SKM-1 (cell line): Measurements from ENCODE around the gene SETDB1.
A peak's percentile ranks its signal among the peaks of the same experiment; 100 is the strongest.
"Not testable (repeated sequence)": the region's sequence is repeated elsewhere in the genome, so short reads cannot be mapped to it uniquely, and the experiment has no call there.

ENCODE experiments used
- DNase-seq: peaks from one replicate; lab custom pipeline; 2025; ENCODE audit not compliant: unreplicated experiment; lab: John Stamatoyannopoulos, UW

SETDB1 gene

GRCh38 chr1:150926097-150926741 lies at the start of gene SETDB1:
Gene SETDB1, plus strand, starts transcription at chr1:150926363. Its CDS starts 1,352 bp downstream, at chr1:150927715.
- DNase-seq: peak; percentile 100

DNA sequence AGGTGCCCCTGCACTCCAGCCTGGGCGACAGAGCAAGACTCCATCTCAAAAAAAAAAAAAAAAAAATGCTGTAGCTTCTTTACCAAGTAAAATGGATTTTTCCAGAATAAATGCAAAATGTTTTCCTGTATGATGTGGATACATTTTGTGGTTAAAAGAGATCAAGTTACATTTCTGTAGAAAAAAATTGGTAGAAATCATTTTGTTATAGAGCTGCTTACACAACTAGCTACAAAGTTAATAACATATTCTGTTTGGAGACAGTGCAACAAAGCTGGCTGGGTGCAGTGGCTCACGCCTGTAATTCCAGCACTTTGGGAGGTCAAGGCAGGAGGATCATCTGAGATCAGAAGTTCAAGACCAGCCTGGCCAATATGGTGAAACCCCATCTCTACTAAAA lies 47.2 kb upstream of the SETDB1 start:
- not testable (repeated sequence) for DNase-seq

DNA sequence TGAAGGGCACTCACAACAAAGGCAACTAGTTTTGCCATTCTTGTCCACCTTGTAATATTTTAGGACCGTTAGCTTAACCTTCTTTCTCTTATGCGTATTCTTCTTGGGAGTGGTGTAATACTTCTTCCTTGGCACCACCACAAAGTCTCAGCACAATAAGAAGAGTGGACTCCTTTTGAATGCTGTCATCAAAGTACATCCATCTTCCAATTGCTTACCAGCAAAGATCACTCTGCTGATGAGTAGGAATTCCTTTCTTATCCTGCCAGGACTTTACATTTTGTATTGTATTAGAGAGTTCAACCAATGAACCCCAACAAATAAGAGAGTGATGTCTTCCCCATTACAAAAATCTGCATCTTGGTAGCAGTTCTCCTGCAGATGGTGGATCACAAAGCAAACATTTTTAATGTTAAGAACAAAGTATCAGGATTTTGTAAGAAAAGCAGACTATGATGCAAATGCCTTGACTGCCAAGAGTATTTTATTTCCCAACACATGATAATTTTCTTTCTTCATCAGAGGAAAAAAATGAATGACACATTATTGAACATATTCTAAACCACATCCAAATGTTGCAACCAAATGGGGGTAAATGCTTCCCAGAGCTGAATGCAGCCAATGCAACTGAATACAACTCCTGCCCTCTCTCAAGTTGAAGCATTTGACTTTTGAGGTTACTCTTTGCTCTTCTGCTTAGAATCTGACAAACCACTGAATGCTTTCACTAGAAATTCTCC lies 44.7 kb upstream of the SETDB1 start:
- DNase-seq: peak; percentile 84

GRCh38 chr1:150883121-150883520 lies 43.0 kb upstream of the SETDB1 start:
- DNase-seq: not testable (repeated sequence)

DNA sequence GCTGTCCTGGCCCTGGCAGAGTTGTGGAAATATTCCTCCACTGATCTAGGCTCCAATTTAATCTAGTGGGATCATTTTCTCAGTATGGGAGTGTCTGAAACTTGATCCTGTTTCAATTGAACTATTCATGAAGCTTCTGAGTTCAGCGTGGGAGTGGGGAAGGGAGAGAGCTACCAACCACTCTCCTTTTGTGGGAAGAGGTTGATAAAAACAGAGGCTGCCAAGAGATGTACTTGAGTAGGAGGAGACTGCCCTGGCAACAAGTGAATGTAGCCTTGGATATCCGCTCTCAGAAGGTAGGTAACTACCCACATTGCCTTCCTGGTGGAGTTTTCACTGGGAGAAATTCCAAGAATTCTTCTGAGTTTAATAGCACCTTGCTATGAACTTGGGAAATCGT lies 39.1 kb upstream of the SETDB1 start, which contains the start of gene CTXND2:
Gene CTXND2, plus strand, starts transcription at position 119 of the 400 bp plus-strand sequence. CDS start 25,179 bp downstream, outside the sequence.
- DNase-seq: no peak

DNA sequence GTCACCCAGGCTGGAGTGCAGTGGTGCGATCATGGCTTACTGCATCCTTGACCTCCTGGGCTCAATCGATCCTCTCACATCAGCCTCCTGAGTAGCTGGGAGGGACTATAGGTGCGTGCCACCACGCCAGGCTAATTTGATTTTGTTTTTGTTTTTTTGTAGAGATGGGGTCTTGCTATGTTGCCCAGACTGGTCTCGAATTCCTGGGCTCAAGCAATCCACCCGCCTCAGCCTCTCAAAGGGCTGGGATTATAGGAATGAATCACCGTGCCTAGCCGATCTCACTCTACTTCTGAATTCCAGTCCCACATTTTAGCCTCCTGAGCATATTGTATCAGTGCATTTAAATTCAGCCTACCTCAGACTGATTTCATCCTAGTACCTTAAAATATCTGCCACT lies 37.4 kb upstream of the SETDB1 start:
- no peak for DNase-seq

GRCh38 chr1:150890033-150890416 lies 36.1 kb upstream of the SETDB1 start:
- DNase-seq: no peak

GRCh38 chr1:150893336-150893913 lies 32.7 kb upstream of the SETDB1 start:
- no peak for DNase-seq

DNA sequence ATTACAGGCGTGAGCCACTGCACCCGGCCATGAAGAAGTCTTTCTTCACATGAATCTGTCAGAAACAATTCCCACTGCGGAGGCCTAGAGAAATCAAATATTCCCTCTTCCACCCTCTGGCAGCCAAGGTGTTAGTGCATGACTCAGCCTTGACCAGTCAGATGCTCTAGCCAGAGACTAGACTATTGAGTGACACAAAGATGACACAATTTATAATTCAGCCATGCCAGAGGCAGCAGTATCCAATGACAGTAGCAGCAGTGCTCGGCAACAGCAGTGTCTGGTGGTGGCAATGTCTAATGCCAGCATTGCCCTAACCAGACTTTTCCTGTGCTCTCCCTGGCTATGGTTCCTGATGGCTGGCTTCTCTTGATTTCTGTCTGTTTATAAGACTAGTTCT lies 30.5 kb upstream of the SETDB1 start:
- no peak for DNase-seq

- not testable (repeated sequence) for DNase-seq
Observed at GRCh38 chr1:150899795-150900194, 26.4 kb upstream of the SETDB1 start.

GRCh38 chr1:150902346-150902745 lies 23.8 kb upstream of the SETDB1 start:
- DNase-seq: no peak

- no peak for DNase-seq
Observed at GRCh38 chr1:150902751-150903150, 23.4 kb upstream of the SETDB1 start.

GRCh38 chr1:150905301-150905700 lies 20.9 kb upstream of the SETDB1 start:
- no peak for DNase-seq

DNA sequence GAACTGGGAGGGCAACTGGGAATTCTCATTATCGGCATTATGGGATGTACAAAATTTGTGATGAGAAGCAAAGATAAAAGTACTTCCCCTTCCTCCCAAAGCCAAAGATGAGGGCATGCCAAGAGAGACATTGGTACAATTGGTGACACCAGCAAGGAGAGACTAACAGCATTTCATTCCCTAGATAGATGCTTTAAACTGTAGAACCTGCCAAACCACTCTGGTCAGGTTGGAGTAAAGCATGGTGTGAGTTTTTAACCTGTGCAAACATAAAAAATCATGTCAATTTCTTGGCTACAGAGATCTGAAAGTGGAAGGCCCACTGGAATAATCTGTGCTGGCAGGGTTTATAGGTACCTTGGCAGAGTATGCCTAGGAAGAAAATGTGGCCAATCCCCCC lies 19.8 kb upstream of the SETDB1 start:
- DNase-seq: no peak

- no peak for DNase-seq
Observed at GRCh38 chr1:150906813-150907212, 19.4 kb upstream of the SETDB1 start.

DNA sequence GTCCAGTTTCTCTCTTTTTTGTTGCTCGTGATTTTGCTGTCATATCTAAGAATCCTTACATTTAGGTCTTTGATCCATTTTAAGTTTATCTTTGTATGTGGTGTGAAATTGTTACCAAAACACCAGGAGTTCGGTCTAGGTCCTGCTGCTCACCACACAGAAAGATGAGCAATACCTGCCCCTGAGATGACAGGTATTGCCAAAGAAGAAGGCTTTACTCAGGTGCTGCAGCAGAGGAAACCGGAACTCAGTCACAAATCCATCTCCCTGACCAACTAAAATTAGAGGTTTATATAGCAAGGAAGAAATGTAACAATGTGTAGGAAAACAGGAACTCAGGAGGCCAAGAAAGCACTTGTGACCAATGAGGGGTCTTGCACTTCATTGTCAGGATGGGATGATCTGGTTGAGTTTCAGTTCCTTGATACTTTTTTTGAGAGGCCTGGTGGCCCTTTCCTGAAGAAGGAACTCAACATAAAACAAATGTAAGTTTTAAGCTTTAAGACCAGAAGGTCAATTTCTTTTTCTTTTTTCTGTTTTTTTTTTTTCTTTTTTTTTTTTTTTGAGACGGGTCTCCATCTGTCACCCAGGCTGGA lies 16.5 kb upstream of the SETDB1 start:
- no peak for DNase-seq

GRCh38 chr1:150912623-150913022 lies 13.5 kb upstream of the SETDB1 start:
- DNase-seq: no peak

DNA sequence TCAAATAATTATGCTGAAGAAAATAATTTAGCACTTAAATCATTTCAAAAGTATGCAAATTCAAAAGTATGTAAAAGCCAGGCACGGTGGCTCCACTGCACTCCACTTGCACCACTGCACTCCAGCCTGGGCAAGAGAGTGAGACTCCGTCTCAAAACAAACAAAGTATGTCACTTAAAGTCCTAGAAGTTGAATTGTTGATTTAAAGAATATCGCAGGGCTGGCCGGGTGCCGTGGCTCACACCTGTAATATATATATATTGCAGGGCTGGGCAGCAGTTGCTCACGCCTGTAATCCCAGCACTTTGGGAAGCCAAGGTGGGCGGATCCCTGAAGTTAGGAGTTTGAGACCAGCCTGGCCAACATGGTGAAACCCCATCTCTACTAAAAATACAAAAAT lies 8.8 kb upstream of the SETDB1 start:
- DNase-seq: no peak

- DNase-seq: peak; percentile 81
Observed at GRCh38 chr1:150922519-150922975, 3.6 kb upstream of the SETDB1 start.

DNA sequence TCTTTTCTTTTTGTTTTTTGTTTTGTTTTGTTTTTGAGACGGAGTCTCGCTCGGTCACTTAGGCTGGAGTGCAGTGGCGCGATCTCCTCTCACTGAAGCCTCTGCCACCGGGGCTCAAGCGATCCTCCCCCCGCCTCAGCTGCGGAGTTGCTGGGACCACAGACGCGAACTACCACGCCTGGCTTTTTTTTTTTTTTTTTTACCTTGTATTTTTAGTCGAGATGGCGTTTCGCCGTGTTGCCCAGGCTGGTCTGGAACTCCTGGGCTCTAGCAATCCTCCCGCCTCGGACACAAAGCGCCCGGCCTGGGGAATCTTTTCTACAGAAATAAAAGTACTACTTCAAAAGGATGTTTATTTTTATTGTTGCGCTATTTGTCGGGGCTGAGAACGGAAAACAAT lies 1.1 kb upstream of the SETDB1 start:
- no peak for DNase-seq

DNA sequence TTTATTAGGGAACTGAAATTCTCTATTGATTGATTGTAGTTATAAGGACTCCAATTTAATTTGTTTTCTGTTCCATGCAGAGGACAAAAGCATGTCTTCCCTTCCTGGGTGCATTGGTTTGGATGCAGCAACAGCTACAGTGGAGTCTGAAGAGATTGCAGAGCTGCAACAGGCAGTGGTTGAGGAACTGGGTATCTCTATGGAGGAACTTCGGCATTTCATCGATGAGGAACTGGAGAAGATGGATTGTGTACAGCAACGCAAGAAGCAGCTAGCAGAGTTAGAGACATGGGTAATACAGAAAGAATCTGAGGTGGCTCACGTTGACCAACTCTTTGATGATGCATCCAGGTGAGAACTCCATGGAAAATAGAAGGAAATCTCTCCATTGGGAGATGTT lies 1.5 kb downstream of the SETDB1 start:
- no peak for DNase-seq

- no peak for DNase-seq
Observed at GRCh38 chr1:150928286-150928685, 2.1 kb downstream of the SETDB1 start.
